HG03457 (cell line): ENCODE measurements around the gene GCK.
A peak's percentile ranks its signal among the peaks of the same experiment; 100 is the strongest.
"Not testable (repeated sequence)": the region's sequence is repeated elsewhere in the genome, so short reads cannot be mapped to it uniquely, and the experiment has no call there.

Experiments
- ATAC-seq: cut with Tn5 transposase; IDR thresholded peaks from one replicate; pipeline ENCODE4 v1.9.1; 2021; ENCODE audit warnings: moderate number of reproducible peaks; ENCODE audit not compliant: unreplicated experiment

Gene GCK

GRCh38 chr7:44208085-44208484 is 18.8 kb upstream of the GCK start:
- ATAC-seq, result no peak

- no peak for ATAC-seq
These were observed 16.8 kb upstream of the GCK start for GRCh38 chr7:44206008-44206407.

- no peak for ATAC-seq
These were observed 12.6 kb upstream of the GCK start for GRCh38 chr7:44201813-44202212.

GRCh38 chr7:44200699-44201461 is 11.6 kb upstream of the GCK start, which contains the start of gene YKT6:
Gene YKT6 (plus strand): TSS chr7:44200978. CDS start chr7:44201136, 158 bp downstream.
- ATAC-seq, result peak; percentile 96

- not testable (repeated sequence) for ATAC-seq
These were observed 10.9 kb upstream of the GCK start for GRCh38 chr7:44200163-44200562.

GRCh38 chr7:44197474-44197873 is 8.2 kb upstream of the GCK start:
- ATAC-seq, result no peak

- no peak for ATAC-seq
These were observed 7.2 kb upstream of the GCK start for GRCh38 chr7:44196450-44196872.

GRCh38 chr7:44195889-44196288 is 6.7 kb upstream of the GCK start:
- ATAC-seq, result no peak

GRCh38 chr7:44194562-44195145 is 5.4 kb upstream of the GCK start:
- ATAC-seq, result no peak

GRCh38 chr7:44194069-44194468 is 4.8 kb upstream of the GCK start:
- ATAC-seq, result no peak

GRCh38 chr7:44193011-44193802 is 4.0 kb upstream of the GCK start:
- no peak for ATAC-seq

- ATAC-seq, result no peak
These were observed 1.9 kb upstream of the GCK start for GRCh38 chr7:44191171-44191570.

- no peak for ATAC-seq
These were observed 994 bp upstream of the GCK start for GRCh38 chr7:44189993-44190872.

GRCh38 chr7:44188480-44189225 is 586 bp downstream of the GCK start:
- ATAC-seq, result no peak

GRCh38 chr7:44187636-44188416 is 1.4 kb downstream of the GCK start:
- no peak for ATAC-seq

- ATAC-seq, result no peak
These were observed 2.5 kb downstream of the GCK start for GRCh38 chr7:44186736-44187135.

- ATAC-seq, result no peak
These were observed 3.5 kb downstream of the GCK start for GRCh38 chr7:44185729-44186128.

GRCh38 chr7:44184873-44185446 is 4.3 kb downstream of the GCK start:
- ATAC-seq, result no peak
